ENCODE data around the gene BBS9. TPM values are rescaled to one million over a fixed set of nuclear protein-coding genes. Genes with fewer than 3 reads are reported as not detected.

The BBS9 gene
- total RNA-seq, 1 experiment from 2014 or later: 26.4 TPM

DNA sequence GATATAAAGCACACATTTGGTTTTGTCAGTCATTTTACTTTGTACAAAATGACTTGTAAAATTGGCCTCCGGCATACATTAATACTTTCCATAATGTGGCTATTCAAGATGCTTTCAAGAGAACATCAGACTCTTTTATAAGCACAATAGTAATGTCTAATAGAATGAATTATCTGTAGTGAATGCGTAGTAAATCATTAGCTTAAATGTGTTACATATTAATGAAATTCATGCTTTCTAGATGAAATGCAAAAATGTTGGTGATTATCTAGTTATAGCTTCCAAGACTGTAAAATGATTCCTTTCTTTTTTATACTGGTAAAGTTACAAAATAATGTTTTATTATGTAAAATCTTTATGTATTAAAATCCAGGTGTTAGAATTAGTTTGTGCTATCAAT lies 144.0 kb downstream of the BBS9 start:
- H3K27ac Mint-ChIP-seq: no peak overlapping the region
- no peaks in the 10 kb centered on the region for H3K79me2 ChIP-seq (ENCODE audit: insufficient read depth, low read length)

More for the DNA sequence above, 144.0 kb downstream of the BBS9 start:
- H3K23me2 ChIP-seq (ENCODE audit: insufficient read length, low read depth, low read length, poor library complexity, severe bottlenecking): no peaks in the 10 kb centered on the region
- no peak for DNase-seq
- no peak overlapping the region for H3K18ac ChIP-seq (ENCODE audit: insufficient read length, low read depth, low read length)
- TF ChIP-seq, protein P1, sequence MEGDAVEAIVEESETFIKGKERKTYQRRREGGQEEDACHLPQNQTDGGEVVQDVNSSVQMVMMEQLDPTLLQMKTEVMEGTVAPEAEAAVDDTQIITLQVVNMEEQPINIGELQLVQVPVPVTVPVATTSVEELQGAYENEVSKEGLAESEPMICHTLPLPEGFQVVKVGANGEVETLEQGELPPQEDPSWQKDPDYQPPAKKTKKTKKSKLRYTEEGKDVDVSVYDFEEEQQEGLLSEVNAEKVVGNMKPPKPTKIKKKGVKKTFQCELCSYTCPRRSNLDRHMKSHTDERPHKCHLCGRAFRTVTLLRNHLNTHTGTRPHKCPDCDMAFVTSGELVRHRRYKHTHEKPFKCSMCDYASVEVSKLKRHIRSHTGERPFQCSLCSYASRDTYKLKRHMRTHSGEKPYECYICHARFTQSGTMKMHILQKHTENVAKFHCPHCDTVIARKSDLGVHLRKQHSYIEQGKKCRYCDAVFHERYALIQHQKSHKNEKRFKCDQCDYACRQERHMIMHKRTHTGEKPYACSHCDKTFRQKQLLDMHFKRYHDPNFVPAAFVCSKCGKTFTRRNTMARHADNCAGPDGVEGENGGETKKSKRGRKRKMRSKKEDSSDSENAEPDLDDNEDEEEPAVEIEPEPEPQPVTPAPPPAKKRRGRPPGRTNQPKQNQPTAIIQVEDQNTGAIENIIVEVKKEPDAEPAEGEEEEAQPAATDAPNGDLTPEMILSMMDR (conservative IDR thresholded peaks at IDR 0.05): no peak
- H3K27ac ChIP-seq (ENCODE audit: insufficient read length, low read depth, low read length): no peak overlapping the region
- Mint-ChIP-seq H3K27me3 (ENCODE audit: low read depth) (no peaks in the 10 kb centered on the region), H3K36me3 (ENCODE audit: insufficient read depth in 1 of 3, low read depth in 3 of 3) (peaks cover 1 to 10% (median 6%) of the 10 kb centered on the region in 3 experiments; a peak in 6 of 7 replicates), H3K4me1 (no peaks in the 10 kb centered on the region), H3K4me3 (no peak overlapping the region), H3K9me3 (peaks cover 11 to 24% of the 10 kb centered on the region in 2 experiments)
- H4K5ac ChIP-seq (ENCODE audit: insufficient read length, low read depth, low read length): no peak overlapping the region
- H2BK20ac ChIP-seq (ENCODE audit: low read depth, low read length, poor library complexity, severe bottlenecking): no peak overlapping the region
- H4K8ac ChIP-seq (replicated peaks; ENCODE audit: insufficient read length, low read depth, low read length): no peak overlapping the region
- H3K79me1 ChIP-seq (ENCODE audit: insufficient read depth, low read depth, low read length, poor library complexity, severe bottlenecking): no peaks in the 10 kb centered on the region
- WGBS (ENCODE audit: extremely low coverage, insufficient read length, low lambda C conversion rate): no CpG with 5 or more reads among the region's 2 CpGs
- H2BK15ac ChIP-seq (ENCODE audit: low read depth, low read length): no peak overlapping the region
- no peaks in the 10 kb centered on the region for H3K4me1 ChIP-seq (ENCODE audit: insufficient read depth, low read length)
- no peak overlapping the region for H2AFZ ChIP-seq (ENCODE audit: low read length)
- no peak overlapping the region for H2BK12ac ChIP-seq (ENCODE audit: insufficient read length, low read depth, low read length)
- H2AK5ac ChIP-seq (ENCODE audit: insufficient read length, low read length): no peak overlapping the region
- no peak overlapping the region for H2BK120ac ChIP-seq (ENCODE audit: low read depth, low read length, poor library complexity, severe bottlenecking)
- no peak overlapping the region for H2BK5ac ChIP-seq (ENCODE audit: insufficient read length, low read length)
- H3K23ac ChIP-seq (ENCODE audit: insufficient read length, low read depth, low read length): no peak overlapping the region
- H3K4me2 ChIP-seq (ENCODE audit: insufficient read depth, insufficient read length, low read length): no peak overlapping the region
- H3K4ac ChIP-seq (ENCODE audit: low read depth, low read length): no peak overlapping the region
- H4K20me1 ChIP-seq (ENCODE audit: control insufficient read depth, insufficient read depth, insufficient read length): no peaks in the 10 kb centered on the region
- H3K27me3 ChIP-seq (ENCODE audit: insufficient read depth, low read length): no peaks in the 10 kb centered on the region
- H3K14ac ChIP-seq (ENCODE audit: insufficient read depth, low read length): no peak overlapping the region
- peaks cover 6% of the 10 kb centered on the region for H3K9me3 ChIP-seq (ENCODE audit: control insufficient read depth, low read depth, low read length)
- no peak overlapping the region for H3K9ac ChIP-seq (ENCODE audit: extremely low read depth, insufficient read length, low read length)
- no peak overlapping the region for H3K56ac ChIP-seq (ENCODE audit: insufficient read length, low read depth, low read length)
- no peak overlapping the region for H4K91ac ChIP-seq (ENCODE audit: insufficient read length, low read depth, low read length)
- no peak overlapping the region for H3T11ph ChIP-seq (ENCODE audit: low read length)
